Peyer's patch (tissue), 4 donors: ENCODE results near the gene FNDC5.

Source experiments
- POLR2A ChIP-seq, 2 donors: fragments of 450-650 bp; IDR thresholded peaks; one replicate each; pipeline ENCODE4 v1.5.1; 2017; ENCODE audit warnings: antibody characterized with exemption in 2 of 2, mild to moderate bottlenecking in 2 of 2, moderate library complexity in 2 of 2
- TF ChIP-seq, protein P1 (sequence below), 6 experiments: fragments of 450-650 bp in 4 of 6; fragments of 200-600 bp in 2 of 6; sonication (generic) in 1 of 6; IDR thresholded peaks; one replicate each; pipeline ENCODE4 v1.5.1; 2017 to 2019; ENCODE audit warnings: antibody characterized with exemption in 6 of 6, mild to moderate bottlenecking in 3 of 6, moderate library complexity in 1 of 6

DNA sequence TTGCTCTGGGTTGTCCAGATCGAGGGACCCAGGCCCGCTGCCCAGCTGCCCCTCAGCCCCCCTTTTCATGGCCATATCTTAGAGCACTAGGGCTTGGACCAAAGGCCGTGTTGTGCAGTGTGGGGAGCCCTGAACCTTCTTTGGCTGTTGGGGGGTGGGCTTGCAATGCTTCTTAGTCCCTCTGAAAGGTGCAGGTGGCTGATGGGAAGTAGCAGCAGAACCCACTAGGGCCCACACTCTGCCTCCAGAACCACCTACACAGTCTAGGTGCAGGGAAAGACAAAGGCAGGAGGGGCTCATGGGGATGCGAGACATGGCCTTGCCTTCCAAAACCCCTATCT is 13.3 kb upstream of the FNDC5 start:
- TF ChIP-seq POLR2A (IDR thresholded peaks at IDR 0.05), result no peak
- TF ChIP-seq, protein P1, sequence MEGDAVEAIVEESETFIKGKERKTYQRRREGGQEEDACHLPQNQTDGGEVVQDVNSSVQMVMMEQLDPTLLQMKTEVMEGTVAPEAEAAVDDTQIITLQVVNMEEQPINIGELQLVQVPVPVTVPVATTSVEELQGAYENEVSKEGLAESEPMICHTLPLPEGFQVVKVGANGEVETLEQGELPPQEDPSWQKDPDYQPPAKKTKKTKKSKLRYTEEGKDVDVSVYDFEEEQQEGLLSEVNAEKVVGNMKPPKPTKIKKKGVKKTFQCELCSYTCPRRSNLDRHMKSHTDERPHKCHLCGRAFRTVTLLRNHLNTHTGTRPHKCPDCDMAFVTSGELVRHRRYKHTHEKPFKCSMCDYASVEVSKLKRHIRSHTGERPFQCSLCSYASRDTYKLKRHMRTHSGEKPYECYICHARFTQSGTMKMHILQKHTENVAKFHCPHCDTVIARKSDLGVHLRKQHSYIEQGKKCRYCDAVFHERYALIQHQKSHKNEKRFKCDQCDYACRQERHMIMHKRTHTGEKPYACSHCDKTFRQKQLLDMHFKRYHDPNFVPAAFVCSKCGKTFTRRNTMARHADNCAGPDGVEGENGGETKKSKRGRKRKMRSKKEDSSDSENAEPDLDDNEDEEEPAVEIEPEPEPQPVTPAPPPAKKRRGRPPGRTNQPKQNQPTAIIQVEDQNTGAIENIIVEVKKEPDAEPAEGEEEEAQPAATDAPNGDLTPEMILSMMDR (IDR thresholded peaks at IDR 0.05), result no peak
